HG03025 (cell line): ENCODE results near the gene SLC5A4.
"Not testable (repeated sequence)": the region's sequence is repeated elsewhere in the genome, so short reads cannot be mapped to it uniquely, and the experiment has no call there.

Source experiments
- ATAC-seq: cut with Tn5 transposase; IDR thresholded peaks from one replicate; pipeline ENCODE4 v1.9.1; 2021; ENCODE audit warnings: mild to moderate bottlenecking, moderate library complexity; ENCODE audit not compliant: unreplicated experiment, low FRiP score

The SLC5A4 gene

GRCh38 chr22:32255217-32255616 lies at the start of gene SLC5A4:
Gene SLC5A4, minus strand, starts transcription at chr22:32255347. Its CDS starts 18 bp downstream, at chr22:32255329.
- no peak for ATAC-seq

GRCh38 chr22:32293921-32294320 lies 38.8 kb upstream of the SLC5A4 start:
- ATAC-seq = not testable (repeated sequence)

DNA sequence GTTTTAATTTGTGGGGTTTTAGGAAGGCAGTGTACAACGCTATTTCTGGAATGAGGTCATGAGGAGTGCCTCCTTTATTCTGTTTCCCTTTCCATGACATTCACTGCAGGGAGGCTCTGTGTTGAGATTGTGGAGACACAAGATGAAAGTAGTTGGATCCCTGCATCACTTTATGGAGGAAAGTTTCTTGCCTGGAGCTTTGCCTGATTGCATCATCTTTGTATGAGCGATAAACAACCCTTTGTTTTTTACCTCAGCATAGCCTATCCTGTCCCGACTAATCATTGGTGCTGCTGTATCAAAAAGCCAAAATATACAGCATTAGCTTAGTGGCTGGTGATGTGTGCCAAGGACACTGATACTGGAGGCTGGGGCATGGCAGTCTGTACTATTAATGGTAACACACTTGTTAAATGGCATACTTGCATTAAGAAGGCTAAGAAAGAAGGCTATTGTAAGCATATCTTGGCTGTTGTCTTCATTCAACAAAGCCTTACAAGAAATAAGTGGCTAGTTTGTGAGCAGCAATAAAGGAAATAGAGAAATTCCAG lies 31.2 kb upstream of the SLC5A4 start:
- ATAC-seq = no peak

DNA sequence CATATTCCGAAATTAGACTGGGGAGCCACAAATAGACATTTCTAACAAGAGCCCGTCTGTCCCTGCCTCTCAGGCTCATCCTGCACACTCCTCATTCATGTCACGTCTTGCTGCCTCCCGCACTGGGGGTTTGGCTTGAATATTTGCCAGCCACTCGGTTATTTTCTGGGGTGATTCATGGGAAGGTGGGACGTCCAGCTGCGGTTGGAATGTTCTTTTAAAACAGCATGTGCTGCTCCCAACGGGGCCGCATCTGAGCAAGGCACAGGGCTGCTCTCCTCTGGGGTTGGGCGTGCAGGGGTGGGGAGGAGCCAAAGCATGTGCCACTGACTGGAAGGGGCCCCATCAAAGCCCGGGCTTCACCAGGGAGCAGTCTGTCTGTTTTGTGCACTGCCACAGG lies 25.9 kb upstream of the SLC5A4 start:
- no peak for ATAC-seq

DNA sequence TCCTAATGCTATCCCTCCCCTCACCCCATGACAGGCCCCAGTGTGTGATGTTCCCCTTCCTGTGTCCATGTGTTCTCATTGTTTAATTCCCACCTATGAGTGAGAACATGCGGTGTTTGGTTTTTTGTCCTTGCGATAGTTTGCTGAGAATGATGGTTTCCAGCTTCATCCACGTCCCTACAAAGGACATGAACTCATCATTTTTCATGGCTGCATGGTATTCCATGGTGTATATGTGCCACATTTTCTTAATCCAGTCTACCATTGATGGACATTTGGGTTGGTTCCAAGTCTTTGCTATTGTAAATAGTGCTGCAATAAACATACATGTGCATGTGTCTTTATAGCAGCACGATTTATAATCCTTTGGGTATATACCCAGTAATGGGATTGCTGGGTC lies 20.2 kb upstream of the SLC5A4 start:
- ATAC-seq = not testable (repeated sequence)

GRCh38 chr22:32271389-32271788 lies 16.2 kb upstream of the SLC5A4 start:
- ATAC-seq = no peak

GRCh38 chr22:32270641-32271369 lies 15.7 kb upstream of the SLC5A4 start:
- no peak for ATAC-seq

DNA sequence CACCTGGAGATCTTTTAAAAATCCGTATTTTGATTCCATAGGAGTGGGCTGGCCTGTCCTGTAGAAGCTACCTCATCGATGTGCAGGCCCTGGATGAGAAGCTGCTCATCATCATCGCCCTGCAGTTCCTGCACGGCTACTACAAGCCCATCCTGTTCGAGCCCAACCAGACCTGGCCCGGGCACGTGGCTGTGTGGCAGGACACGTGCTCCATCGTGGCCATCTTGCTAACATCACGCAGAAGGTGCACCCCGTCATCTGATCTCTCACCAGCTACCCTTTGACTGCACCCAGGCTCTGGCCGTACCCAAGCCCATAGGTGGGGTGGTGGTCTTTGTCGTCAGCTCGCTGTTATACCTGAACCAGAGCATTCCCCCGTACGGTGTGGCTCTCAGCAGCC lies 14.2 kb upstream of the SLC5A4 start:
- ATAC-seq = no peak

- no peak for ATAC-seq
Observed at GRCh38 chr22:32267011-32267410, 11.9 kb upstream of the SLC5A4 start.

DNA sequence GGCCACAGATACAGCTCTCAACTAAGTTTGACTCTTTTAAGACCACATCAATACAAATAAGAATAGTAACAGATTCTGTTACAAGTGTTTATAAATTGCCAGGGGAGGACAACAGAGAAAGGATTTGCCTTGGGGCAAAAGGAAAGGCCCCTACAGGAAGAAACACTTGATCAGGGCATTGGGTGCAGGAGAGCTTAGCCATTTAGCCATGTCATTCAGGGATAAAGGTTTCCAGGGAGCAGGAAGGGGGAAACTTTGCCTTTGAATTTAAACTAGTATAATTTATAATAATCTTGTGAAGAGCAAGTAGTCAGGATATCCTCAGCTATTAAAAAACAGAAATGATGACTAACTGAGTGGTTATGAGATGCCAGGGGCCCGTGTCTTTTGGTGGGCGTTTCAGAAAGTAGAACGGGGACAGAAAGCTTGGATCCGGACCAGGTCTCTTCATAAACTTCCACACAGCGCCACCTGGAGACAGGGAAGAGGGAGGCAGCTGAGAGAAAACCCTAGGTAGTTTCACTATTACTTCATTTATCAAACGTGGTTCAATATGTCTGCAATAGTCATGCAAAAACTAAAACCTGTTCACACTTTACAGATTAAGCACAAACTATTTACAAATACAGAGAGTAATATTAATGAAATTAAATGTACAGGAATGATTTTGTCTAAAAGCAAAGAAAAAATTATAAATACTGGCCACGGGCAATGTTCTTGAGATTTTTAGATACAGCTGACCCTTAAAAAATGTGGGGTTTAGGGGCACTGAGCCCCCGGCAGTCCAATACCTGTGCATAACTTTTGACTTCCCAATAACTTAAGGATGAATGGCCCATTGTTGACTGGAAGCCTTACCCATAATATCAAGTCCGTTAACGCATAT lies 11.0 kb upstream of the SLC5A4 start:
- ATAC-seq = no peak

DNA sequence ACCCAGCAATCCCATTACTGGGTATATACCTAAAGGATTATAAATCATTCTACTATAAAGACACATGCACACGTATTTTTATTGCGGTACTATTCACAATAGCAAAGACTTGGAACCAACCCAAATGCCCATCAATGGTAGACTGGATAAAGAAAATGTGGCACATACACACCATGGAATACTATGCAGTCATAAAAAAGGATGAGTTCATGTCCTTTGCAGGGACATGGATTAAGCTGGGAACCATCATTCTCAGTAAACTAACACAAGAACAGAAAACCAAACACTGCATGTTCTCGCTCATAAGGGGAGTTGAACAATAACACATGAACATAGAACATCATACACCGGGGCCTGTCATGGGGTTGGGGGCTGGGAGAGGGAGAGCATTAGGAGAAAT lies 8.5 kb upstream of the SLC5A4 start:
- ATAC-seq = not testable (repeated sequence)

GRCh38 chr22:32261306-32261705 lies 6.2 kb upstream of the SLC5A4 start:
- no peak for ATAC-seq

DNA sequence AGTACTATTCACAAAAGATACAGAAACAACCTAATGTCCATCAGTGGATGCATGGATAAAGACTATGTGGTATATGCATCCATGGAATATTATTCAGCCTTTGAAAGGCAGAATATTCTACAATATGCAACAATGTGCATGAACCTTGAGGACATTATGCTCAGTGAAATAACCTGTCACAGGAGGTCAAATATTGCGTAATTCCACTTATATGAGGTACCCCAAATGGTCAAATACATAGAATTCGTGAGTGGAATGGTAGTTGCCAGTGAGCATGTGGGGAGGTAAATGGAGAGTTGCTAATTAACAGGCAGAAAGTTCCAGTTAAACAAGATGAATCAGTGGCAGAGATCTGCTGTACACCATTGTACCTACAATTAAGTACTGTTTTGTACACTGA lies 3.6 kb upstream of the SLC5A4 start:
- no peak for ATAC-seq

GRCh38 chr22:32255726-32256125 lies 579 bp upstream of the SLC5A4 start:
- no peak for ATAC-seq

DNA sequence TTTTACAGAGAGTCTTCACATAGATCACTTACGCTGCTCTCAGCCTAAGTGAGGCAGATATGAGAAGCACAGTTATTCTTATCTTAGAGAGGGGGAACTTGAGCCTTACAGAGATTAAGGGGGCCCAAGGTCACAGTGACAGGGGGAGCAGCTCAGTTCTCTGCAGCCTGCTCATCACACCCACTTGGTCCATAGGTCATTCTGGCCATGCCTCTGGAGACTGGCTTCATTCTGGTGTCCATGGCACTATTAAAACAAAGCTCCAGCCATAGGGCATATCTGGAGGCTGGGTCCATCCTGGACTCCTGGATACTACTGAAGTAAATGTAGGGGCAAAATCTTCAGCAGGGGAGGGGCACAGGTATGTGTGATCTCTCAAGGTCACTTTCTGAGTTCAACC lies 5.9 kb downstream of the SLC5A4 start:
- ATAC-seq = no peak

- no peak for ATAC-seq
Observed at GRCh38 chr22:32248276-32248675, 6.9 kb downstream of the SLC5A4 start.

DNA sequence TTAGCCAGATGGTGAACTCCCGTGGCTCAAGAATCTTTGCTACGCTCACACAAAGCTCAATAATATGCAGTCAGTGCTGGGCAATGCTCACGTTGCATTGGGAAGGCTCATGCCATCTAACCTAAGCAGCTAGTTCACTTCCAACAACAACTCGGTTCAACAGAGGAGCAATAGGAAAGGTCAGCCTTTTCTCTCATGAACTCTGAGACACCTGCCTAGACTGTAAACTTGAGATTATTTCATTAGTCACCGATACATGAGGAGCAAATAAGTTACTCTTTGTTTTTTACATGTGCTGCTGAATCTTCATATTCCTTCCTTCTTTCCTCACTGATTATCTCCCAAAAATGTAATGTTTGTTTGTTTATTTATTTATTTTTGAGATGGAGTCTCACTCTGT lies 9.0 kb downstream of the SLC5A4 start:
- no peak for ATAC-seq

- ATAC-seq = no peak
Observed at GRCh38 chr22:32245042-32245441, 10.1 kb downstream of the SLC5A4 start.

DNA sequence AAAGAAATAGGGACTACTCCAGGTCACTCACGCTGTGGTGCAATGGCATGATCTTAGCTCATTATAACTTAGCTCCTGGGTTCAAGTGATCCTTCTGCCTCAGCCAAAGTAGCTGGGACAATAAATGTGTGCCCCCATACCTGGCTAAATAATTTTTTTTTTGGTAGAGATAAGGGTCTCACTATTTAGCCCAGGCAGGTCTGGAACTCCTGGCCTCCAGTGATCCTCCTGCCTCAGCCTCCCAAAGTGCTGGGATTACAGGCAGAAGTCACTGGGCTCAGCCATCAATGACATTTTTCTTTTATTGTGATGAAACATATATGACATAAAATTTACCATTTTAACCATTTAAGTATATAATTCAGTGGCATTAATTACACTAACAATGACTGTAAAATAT lies 10.6 kb downstream of the SLC5A4 start:
- ATAC-seq = no peak

DNA sequence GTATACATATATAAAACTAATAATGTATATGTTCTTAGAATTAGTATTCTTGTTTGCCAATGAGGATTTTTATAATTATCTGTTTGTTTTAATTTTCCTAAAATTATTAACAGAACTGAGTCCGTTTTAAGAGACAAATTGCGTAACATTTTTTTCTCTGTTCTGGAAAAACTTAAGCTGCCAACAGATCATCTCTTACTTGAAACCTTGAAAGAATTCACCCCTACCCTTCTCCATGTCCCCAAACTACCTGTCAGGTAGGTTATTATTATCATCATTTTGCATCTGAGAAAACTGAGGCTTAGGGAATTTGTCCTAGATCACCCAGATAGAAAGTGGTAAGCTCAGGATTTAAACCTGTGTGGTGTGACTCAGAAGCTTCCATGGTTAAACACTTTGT lies 14.7 kb downstream of the SLC5A4 start:
- no peak for ATAC-seq

- no peak for ATAC-seq
Observed at GRCh38 chr22:32237906-32238305, 17.2 kb downstream of the SLC5A4 start.
